ENCODE results near the gene ACOT12. TPM values are rescaled to one million over a fixed set of nuclear protein-coding genes. Genes with fewer than 3 reads are reported as not detected.

The ACOT12 gene
- total and polyA plus RNA-seq, 2 of the 13 experiments (the other 11 are each of a cell fraction or from before 2014, with no cell fraction given), result not detected

DNA sequence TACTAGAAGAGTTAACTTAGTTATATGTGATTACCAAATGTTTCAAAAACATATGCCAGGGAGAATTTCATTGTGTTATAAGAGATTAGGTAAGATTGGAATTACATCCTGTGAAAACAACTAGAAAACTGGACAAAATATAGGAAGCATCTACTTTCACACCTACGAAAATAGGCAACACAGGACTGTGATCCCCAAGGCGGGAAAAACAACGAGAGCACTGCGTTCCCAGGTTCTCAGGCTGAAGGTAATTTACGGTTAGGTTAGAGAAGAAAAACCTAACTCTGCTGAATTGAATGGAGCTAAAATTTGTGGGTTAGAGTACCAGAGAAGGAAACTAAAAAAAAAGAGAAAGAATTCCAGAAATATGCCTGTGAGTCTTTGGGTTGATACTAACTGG is 28.4 kb downstream of the ACOT12 start:
- BruUV-seq (replicated peaks), result no TSS peak
- no peak overlapping the region for H3K27ac ChIP-seq (ENCODE audit: extremely low read length, insufficient read depth, low read length)
- FAIRE-seq (no peak), DNase-seq (ENCODE audit: low spot score) (no peak), ATAC-seq (no peak)
- in situ Hi-C loops (cut with HindIII; ENCODE audit: extremely low pct_ligation_motif_present, low pct_unique_long_range_greater_than_20kb), result no loop called here
- H3K27me3 ChIP-seq (ENCODE audit: control insufficient read depth in 1 of 2, insufficient read depth in 2 of 2, low read length in 2 of 2), result no peaks in the 10 kb centered on the region
- no peaks in the 10 kb centered on the region for H3K79me2 ChIP-seq (ENCODE audit: insufficient read depth, low read length)
- no peak for TF ChIP-seq NR2C2 (CRISPR knock-in tag; IDR thresholded peaks at IDR 0.05; ENCODE audit: borderline replicate concordance)
- TF ChIP-seq ZNF652 (CRISPR knock-in tag; IDR thresholded peaks at IDR 0.05; ENCODE audit: borderline replicate concordance, low read depth), result no peak
- TF ChIP-seq ZNF660 (CRISPR knock-in tag; IDR thresholded peaks at IDR 0.05; ENCODE audit: borderline replicate concordance, low read depth), result no peak
- no peak for TF ChIP-seq KLF9 (CRISPR knock-in tag; IDR thresholded peaks at IDR 0.05; ENCODE audit: low read depth)
- TF ChIP-seq SRSF4 (IDR thresholded peaks at IDR 0.05; ENCODE audit: low read depth, low read length, poor library complexity, severe bottlenecking), result no peak
- TF ChIP-seq, protein P1, sequence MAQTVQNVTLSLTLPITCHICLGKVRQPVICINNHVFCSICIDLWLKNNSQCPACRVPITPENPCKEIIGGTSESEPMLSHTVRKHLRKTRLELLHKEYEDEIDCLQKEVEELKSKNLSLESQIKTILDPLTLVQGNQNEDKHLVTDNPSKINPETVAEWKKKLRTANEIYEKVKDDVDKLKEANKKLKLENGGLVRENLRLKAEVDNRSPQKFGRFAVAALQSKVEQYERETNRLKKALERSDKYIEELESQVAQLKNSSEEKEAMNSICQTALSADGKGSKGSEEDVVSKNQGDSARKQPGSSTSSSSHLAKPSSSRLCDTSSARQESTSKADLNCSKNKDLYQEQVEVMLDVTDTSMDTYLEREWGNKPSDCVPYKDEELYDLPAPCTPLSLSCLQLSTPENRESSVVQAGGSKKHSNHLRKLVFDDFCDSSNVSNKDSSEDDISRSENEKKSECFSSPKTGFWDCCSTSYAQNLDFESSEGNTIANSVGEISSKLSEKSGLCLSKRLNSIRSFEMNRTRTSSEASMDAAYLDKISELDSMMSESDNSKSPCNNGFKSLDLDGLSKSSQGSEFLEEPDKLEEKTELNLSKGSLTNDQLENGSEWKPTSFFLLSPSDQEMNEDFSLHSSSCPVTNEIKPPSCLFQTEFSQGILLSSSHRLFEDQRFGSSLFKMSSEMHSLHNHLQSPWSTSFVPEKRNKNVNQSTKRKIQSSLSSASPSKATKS (CRISPR knock-in tag; IDR thresholded peaks at IDR 0.05), result no peak
- H3K4me1 ChIP-seq (ENCODE audit: insufficient read depth, low read length), result peaks cover 67% of the 10 kb centered on the region
- 90% methylated on average over 5 of the region's 5 CpGs for WGBS (ENCODE audit: low lambda C conversion rate)
- no peak overlapping the region for H3K4me3 ChIP-seq (replicated peaks in 1 of 3; ENCODE audit: insufficient read depth in 1 of 3, low read depth in 2 of 3, low read length in 3 of 3)
- no peaks in the 10 kb centered on the region for H3K9me3 ChIP-seq (ENCODE audit: low read length)
- ChIA-PET CTCF (ENCODE audit: low intra/inter-chr PET ratio, low total read pairs) (no interaction called here), POLR2A (no interaction called here)
- no peak overlapping the region for H2AFZ ChIP-seq (ENCODE audit: low read length)
- H3K4me2 ChIP-seq (ENCODE audit: low read depth, low read length), result no peak overlapping the region
- no peaks in the 10 kb centered on the region for H3K36me3 ChIP-seq (replicated peaks in 1 of 2; ENCODE audit: control insufficient read depth in 1 of 2, insufficient read depth in 2 of 2, low read length in 2 of 2)
- no peak overlapping the region for H3K9ac ChIP-seq (ENCODE audit: insufficient read depth, low read depth, low read length)
- no peaks in the 10 kb centered on the region for H4K20me1 ChIP-seq (ENCODE audit: insufficient read depth, low read length)
- intact Hi-C loops (cut with micrococcal nuclease; ENCODE audit: unreplicated experiment), result no loop called here
